ENCODE data around the gene SEMA3D.

DNA sequence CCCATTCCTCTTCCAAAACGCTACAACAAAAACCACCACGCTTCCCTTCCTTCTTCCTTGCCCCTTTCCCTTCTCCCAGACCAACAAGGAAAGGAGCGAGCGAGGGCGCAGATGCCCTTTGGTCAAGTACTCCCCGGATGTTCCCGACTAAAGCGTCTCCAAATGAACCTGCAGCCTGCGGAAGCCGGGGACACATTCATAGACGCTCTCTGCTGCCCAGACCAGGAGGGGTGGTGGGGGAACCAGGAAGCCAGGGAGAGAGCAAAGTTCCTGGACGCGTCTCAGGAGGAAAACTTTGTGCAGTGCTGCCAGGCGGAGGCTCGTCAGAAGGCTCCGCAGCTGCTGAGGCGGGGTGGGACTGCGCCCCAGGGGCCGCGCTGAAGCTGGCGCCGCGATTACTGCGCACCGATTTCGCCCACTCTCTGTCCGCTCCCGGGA, 754 bp downstream of the SEMA3D start:
- TF ChIP-seq BHLHE40 (IDR thresholded peaks at IDR 0.05; ENCODE audit: low read depth, low read length) = no peak
- no peak for TF ChIP-seq CEBPB (IDR thresholded peaks at IDR 0.05; ENCODE audit: low read depth, low read length)
- TF ChIP-seq, protein P1, sequence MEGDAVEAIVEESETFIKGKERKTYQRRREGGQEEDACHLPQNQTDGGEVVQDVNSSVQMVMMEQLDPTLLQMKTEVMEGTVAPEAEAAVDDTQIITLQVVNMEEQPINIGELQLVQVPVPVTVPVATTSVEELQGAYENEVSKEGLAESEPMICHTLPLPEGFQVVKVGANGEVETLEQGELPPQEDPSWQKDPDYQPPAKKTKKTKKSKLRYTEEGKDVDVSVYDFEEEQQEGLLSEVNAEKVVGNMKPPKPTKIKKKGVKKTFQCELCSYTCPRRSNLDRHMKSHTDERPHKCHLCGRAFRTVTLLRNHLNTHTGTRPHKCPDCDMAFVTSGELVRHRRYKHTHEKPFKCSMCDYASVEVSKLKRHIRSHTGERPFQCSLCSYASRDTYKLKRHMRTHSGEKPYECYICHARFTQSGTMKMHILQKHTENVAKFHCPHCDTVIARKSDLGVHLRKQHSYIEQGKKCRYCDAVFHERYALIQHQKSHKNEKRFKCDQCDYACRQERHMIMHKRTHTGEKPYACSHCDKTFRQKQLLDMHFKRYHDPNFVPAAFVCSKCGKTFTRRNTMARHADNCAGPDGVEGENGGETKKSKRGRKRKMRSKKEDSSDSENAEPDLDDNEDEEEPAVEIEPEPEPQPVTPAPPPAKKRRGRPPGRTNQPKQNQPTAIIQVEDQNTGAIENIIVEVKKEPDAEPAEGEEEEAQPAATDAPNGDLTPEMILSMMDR (conservative IDR thresholded peaks at IDR 0.05; ENCODE audit: low read depth, low read length) = no peak
- no peak for TF ChIP-seq POLR2A (IDR thresholded peaks at IDR 0.05; ENCODE audit: low read depth, low read length)
- no peak for TF ChIP-seq RAD21 (IDR thresholded peaks at IDR 0.05; ENCODE audit: low read length)
- TF ChIP-seq CHD1 (IDR thresholded peaks at IDR 0.05; ENCODE audit: low read depth, low read length) = no peak
- no peak for TF ChIP-seq RCOR1 (IDR thresholded peaks at IDR 0.05; ENCODE audit: insufficient replicate concordance, low read length)
- TF ChIP-seq MAZ (IDR thresholded peaks at IDR 0.05; ENCODE audit: borderline replicate concordance, low read depth, low read length) = no peak
- TF ChIP-seq, protein P2, sequence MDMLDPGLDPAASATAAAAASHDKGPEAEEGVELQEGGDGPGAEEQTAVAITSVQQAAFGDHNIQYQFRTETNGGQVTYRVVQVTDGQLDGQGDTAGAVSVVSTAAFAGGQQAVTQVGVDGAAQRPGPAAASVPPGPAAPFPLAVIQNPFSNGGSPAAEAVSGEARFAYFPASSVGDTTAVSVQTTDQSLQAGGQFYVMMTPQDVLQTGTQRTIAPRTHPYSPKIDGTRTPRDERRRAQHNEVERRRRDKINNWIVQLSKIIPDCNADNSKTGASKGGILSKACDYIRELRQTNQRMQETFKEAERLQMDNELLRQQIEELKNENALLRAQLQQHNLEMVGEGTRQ (IDR thresholded peaks at IDR 0.05; ENCODE audit: low read depth, low read length) = no peak
- TF ChIP-seq MAFK (IDR thresholded peaks at IDR 0.05; ENCODE audit: low read depth, low read length) = no peak
- no peak for TF ChIP-seq RFX5 (IDR thresholded peaks at IDR 0.05; ENCODE audit: low read depth, low read length)
